Measurements from ENCODE around the gene ISG15.

DNA sequence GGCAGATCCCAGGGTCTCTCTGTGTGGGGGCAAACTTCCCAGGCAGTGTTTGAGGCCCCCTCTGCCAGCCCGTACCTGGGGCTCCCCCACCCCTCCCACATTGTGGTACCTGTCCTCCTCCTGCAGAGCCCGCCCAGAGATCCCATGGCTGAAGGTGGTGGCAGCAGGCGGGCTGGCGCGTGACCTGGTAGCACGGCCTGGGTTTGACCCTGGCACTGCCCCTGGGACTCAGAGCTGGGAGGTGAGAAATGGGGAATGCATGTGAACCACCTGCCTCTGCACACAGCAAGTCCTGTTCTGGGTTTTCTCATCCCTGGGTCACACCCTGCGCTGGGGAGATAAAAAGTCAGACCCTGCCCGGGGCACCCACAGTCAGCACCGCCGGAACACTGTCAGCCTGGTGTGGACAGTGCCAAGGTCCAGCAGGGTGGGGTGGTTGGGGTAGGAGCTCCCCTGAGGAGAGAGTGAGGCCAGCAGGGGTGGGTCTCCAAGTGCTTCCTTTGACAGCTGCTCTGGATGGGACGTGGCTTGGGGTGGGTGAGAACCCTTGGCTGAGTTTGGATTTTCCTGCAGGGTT is 18.4 kb downstream of the ISG15 start:
- TF ChIP-seq, protein P1, sequence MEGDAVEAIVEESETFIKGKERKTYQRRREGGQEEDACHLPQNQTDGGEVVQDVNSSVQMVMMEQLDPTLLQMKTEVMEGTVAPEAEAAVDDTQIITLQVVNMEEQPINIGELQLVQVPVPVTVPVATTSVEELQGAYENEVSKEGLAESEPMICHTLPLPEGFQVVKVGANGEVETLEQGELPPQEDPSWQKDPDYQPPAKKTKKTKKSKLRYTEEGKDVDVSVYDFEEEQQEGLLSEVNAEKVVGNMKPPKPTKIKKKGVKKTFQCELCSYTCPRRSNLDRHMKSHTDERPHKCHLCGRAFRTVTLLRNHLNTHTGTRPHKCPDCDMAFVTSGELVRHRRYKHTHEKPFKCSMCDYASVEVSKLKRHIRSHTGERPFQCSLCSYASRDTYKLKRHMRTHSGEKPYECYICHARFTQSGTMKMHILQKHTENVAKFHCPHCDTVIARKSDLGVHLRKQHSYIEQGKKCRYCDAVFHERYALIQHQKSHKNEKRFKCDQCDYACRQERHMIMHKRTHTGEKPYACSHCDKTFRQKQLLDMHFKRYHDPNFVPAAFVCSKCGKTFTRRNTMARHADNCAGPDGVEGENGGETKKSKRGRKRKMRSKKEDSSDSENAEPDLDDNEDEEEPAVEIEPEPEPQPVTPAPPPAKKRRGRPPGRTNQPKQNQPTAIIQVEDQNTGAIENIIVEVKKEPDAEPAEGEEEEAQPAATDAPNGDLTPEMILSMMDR (IDR thresholded peaks at IDR 0.05; ENCODE audit: poor library complexity) = no peak
- TF ChIP-seq EZH2 (IDR thresholded peaks at IDR 0.05; ENCODE audit: borderline replicate concordance) = no peak
- TF ChIP-seq EZH2phosphoT487 (IDR thresholded peaks at IDR 0.05; ENCODE audit: low read depth, severe bottlenecking, unreplicated experiment) = no peak

All from hepatocyte (in vitro differentiated cells).